HG03442 (cell line): ENCODE measurements around the gene RAD51B.

Source experiments
- ATAC-seq: cut with Tn5 transposase; IDR thresholded peaks from one replicate; pipeline ENCODE4 v1.9.1; 2021; ENCODE audit warnings: mild to moderate bottlenecking, moderate library complexity; ENCODE audit not compliant: unreplicated experiment

RAD51B gene

DNA sequence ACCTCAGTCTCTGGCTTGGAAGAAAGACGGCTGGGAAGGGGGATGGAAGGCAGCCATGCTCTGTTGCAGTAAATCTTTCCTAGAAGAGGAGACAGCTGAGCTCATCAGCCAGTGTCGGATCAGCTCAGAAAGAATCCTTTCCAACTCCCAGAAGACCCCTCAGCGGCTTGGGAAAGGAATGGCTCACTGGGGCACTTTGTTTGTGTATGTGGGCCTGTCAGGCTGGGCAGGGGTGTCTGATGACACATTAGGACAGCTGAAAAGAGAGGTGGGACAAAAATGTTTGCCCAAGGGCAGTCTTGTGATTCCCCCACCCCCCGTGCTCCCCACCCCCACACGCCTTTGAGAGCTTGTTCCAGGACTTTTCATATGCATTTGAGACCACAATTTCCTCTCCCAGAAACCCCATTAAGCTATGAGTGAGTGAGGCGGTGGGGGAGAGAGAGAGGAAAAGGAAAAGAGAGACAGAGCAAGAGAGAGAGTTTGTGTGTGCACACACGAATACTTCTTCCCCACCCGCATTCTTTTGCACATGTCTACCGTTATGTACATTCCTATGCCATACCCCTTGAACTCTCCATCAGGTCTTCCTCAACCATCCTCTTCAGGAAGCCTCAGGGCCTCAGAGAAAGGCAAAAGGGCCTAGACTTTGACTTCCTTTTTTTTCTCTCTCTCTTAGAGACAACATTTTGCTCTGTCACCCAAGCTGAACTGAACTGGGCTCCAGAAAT, 774.4 kb downstream of the RAD51B start:
- ATAC-seq, result no peak

DNA sequence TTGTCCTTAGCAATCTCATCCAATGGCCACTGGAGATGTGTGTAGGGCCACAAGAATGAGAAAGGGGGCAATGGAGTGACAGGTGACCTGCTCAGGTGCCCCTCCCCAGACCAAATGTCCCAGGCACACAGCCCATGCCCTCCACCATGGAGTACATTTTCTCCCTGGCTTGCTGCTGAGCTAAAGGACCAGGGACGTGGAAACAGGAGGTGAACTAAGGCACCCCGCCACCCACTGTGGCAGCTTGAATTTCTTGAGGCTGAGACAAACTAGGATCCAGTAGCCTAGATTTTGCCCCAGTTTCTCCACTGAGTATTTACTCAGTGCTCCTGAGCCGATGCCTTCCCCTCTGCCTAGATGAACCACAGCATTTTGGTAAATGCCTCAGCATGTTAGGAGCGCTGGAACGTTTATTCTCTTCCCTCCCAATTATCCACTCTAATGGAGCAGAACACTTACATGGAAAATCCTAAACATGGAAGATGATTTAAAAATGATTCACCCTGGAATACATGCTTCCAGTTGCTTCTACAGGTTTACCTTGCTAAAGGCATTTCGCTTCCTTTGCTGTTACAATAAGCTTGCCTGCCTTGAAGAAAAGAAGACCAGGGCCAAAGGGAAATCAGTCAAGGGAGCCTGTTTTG, 775.3 kb downstream of the RAD51B start:
- no peak for ATAC-seq

DNA sequence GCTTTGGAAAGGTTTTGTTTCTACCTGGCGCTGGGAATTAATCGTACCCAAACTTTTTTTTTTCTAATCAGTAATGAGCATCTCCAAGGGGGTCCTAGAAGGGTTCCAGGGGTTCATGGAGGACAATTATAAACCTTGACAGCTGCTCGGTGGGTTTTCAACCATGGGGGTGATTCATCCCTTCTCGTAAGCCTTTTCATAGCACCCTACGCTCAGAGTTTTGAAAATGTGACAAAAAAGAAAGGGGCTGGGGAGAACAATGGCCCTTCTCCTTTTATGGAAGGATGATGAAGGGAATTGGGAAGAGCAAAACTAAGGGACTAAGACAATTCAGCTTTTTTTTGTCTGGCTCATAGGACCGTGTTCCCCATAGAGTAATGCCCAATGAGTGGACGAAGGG, 776.6 kb downstream of the RAD51B start:
- no peak for ATAC-seq

DNA sequence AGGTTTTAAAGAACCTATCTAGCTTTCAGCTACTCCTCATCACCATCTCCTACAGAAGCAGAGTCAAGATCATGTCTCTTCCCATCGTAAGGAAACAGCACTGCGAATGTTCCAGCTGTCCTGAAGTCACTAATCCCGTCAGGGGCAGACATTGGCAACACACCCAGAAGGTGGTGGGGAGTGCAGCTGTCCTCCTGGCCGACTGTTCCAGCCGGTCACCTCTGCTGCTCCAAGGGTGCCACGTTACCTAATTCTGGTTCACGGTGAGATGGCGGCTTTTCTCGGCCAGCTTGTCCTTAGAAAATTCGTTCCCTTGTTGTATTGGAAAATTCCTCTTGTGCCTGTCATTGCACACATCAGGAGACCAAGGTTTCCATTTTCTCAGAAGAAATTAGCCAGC, 777.1 kb downstream of the RAD51B start:
- ATAC-seq, result no peak

DNA sequence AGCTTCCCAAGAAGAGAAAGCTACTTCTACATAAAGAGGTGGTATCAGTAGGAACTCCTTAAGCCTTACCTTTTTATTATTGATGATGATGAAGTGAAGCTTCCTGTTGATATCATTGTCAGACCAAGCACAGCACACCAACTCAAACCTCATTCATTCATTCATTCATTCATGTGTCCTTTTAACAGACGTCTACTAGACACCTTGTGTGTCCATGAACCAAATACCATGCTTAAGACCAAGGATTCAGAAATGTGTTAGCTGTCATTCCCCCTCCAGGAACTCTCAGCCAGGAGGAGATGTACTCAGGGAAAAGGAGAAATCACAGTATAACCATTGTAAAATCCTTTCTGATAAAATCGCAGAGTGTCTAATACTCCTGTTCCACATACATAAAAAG, 778.5 kb downstream of the RAD51B start:
- no peak for ATAC-seq

DNA sequence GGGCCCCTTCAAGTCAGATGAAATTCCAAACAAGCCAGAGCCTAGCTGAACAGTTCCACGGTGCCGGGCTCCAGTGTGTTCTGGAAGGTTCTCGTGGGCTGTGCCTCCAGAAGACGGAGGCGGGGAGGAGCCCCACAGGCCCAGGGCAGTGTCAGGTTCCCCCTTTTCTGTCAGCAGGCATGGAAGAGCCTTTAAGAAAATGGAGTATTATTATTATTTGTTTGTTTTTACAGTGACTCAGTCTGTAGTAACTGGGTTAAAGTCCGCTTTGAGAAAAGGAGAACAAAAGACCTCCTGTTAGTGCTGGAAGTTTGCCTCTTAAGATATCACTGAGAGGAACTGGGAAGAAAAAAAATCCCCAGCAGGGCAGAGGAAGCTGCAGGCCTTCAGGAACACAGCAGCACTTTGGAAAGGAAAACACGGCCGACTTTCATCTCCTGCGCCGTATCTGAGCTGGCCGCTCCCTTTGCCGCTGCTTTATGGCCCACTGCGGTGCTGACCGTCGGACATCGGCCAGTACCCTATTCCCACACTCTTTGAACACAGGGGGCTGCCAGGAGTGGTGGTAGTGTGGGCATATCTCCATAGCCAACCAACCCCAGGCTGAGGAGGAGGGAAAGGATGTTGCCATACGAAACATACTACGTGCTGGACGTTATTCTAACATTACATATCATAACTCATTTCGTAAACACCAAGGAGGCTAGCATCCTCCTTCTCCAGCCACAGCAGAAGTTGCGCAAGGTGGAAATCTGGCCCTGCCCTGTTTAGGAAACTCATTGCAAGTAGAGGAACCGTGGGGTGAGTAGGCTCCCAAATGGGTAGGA, 779.3 kb downstream of the RAD51B start:
- no peak for ATAC-seq

DNA sequence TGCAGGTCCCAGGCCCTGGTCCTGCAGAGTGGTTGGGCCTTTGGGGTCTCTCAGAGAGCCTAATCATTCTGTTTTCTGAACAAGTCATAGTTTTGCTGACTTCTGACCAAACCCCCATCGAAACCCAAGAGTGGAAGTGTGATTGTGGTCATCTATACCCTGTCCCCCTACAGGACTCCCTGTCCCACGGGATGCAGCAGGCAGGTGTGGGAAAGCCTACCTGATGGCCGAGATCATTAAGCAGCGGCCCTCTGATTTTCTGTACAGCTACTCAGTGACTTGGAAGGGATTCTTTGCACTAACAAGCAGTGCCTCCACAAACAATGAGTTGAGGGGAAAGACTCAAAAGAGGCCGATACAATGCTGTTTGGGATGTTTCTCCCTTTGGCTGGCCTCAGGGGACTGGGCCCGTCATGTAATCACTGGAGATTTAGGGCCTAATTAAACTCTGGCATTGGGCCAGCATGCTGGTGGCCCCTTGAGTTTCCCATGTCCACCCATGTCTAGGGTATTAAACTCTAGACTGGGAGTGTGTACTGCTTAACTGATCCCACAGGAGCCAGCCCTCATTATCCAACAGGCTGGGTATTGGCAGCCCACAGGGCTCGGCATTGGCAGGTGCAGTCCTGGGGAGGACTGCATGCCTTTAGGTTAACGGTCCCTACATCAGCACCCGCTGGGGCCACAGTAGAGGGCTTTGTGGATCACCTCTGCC, 780.5 kb downstream of the RAD51B start:
- ATAC-seq, result no peak

DNA sequence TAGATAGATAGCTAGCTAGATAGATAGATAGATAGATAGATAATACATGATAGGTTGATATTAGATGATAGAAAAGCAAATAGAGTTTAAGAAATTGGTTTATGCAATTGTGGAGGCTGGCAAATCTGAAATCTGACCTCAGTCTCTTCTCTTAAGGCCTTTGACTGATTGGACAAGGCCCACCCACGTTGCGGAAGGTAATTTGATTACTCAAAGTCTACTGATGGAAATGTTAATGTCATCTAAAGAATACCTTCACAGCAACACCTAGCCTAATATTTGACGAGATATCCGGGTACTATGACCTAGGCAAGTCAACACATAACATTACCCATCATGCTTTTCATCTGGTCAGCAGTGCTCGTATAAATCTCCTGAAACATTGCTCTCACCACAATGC, 782.9 kb downstream of the RAD51B start:
- ATAC-seq, result no peak

DNA sequence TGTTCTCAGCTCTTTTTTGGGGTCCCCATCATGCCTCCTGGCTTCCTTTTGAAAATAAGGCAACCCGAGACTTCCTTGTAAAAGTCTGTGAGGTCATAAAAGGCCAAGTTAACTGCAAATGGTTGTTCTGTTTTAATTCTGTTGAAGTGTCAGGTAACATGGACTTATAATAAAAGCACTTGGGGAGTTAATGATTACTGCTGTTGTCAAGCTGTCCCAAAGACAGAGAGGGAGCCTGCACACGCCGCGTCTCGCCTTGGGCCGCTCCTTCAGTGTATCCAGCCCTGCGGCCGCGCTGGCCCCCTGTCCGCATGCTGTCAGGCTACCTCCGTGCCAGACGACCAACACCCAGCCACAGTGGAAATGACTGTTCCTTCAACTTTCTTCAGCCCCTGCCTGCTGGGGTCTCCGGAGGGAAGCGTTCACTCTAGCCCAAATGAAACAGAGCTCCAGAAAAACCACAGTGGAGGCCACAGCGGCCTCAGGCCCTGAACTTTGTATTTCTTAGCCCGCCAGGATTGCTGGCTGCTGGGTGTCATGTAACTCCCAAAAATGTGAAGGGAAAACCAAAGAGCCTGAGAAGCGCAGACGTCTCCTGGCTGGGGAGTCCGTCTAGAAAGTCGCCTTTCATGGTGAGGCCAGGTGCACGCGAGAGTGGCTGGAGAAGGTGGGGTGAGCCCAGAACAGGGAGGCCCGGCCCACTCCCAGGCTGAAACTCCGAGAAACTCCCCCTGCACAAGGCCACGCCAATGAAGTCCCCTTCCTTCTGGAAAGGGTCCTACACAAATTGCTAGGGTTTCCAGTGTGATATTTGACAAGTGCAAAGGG, 784.2 kb downstream of the RAD51B start:
- no peak for ATAC-seq

DNA sequence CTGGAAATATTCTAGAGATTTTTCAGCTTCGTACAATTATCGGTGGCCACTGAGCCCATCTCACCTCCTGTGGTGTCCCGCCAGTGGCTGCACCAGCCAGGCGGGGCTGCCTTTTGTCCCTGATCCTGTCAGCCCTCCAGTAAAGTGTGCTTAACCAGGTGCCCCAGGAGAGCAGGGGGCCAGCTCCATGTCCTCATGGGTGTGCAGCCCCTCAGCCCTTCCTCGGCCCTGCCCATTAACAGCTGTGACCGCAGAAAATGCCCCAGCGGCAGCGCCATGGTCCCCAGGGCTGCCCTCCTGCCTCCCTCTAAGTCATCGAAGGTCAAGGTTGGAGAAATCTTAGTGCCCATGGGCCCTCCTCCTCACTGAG, 784.8 kb downstream of the RAD51B start:
- no peak for ATAC-seq

DNA sequence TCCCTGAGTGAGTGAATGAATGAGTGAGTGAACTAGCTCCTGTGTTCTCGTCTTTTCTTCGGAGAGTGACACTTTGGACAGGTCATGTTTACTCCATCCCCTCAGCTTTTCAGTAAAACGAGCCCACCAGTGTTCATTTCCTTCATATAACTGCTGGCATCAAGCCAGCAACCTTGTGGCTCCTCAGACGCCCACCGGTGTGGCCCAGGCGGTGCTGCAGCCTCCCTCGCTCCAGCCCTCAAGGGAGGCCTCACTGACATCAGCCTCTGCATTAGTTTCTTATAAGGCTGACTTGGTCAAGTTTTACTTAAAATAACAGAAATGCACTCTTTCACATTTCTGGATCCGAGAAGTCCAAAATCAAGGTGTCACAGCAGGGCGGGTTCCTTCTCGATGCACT, 785.2 kb downstream of the RAD51B start:
- ATAC-seq, result no peak

DNA sequence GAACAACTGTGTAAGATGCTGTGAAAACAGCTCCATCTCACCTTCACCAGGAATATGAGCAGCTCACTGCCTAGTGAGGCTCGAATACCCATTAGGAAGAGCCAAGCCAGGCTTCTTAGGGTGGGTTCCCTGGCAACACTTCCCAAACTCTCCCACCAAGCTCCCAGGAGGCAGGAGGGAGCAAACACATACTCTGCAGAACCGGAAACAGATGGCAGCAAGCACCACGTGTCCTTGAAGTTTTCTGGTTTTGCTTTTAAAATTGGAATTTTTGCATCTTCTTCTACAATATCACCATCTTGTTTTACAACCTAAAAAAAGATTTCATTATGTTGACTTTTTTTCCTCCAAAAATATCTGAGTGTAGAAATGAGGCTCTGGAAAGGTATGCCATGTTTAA, 786.6 kb downstream of the RAD51B start:
- ATAC-seq, result no peak

DNA sequence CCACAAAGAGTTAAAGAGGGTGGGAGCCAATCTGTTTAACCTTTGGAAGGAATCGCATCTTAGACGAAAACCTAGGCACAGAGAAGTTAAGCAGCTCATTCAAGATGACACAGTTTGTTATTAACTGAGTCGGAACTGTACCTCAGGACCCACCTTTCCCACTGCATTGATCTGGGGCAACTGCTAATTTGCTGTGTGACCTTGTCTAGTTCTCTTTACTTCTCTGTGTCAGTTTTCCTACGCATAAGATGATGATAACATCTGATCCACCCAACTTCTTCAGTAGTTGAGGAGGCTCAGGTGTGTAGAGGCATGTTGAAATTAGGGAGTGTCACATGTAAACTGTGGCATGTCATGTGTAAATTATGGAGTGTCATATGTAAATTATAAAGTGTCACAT, 787.1 kb downstream of the RAD51B start:
- ATAC-seq, result no peak

DNA sequence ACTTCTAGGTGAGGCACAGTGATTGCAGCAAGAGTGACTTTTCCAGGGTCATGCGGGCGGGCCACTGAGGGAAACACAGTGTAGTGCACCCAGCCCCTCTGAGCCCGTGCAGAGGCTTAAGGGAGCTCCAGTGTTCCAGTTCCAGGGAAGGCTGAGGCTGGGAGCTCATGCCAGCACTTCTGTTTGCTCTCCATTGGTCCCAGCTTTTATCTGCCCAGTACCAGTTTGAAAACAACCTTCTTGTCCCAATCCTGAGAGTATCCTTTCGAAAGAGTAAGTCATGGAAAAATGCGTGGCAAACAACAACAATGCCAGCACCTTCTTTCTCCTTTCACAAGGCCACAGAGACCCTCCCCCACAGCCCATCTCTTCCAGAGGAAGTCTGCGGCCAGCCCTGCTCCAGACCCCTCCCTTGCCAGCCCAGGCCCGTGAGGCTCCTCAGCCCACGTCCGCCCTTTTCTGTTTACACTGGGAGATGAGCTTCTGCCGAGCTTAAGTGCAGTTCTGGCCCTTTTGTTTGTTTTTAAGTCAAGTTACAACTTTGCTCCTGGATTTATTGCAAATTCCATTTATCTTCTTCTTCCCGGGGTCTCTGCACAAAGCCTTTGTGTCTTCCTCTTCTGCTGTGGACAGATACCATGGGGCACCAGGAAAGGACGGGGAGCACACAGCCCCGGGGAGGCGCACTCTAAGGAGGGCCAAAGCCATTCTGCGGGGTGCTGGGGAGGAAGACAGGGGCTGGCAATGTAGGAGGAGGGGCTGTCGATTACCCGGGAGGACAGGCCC, 787.7 kb downstream of the RAD51B start:
- ATAC-seq, result no peak

DNA sequence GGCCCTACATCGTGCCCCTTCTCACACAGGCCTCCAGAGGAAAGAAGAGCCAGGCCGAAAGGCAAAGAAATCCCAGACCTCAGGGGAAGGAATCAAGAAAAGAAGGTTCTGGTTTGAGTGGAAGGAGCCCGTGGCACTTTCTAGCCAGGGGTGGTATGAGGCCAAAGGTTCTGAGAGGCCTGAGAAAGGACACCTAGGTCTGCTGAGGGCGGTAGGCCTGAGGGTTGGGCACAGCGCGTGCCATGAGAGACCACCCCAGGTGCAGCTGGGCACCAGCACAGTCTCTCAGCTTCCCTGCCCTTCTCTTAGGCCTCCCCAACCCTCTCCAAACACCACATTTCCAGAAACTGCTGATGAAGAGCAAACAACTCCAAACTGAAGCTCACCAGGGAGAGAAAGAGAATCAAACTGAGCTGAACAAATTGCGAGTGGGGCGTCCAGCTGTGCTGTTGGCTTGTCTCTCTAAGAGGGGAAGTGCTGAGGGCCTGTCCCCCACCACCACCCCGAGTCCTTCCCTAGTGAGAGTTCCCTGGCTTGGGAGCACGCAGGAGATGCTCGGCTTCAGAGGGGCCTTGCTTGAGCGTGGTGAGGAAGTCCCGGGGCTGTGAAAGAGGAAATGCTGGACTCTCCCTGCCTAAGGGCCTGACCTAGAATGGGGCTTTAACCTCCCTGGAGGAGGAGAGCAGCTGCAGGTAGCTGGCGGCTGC, 788.4 kb downstream of the RAD51B start:
- no peak for ATAC-seq

DNA sequence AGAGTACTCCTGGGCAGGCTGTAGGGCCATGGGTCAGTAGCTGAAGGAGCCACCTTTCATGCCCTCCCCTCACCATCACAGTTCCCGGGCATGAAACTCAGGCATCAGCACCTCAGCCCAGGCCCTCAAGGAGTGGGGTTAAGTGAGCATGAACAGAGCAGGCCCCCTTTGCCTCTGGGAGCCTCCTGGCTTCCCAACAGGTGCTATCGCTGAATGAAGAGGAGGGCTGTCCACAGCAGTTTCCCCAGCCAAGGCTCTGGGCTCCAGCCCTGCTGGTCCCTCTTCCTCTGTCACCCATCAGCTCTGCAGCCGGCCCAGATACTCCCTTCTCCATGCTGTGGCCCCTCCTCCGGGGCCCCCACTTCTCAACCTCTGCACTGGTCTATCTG, 789.0 kb downstream of the RAD51B start:
- ATAC-seq, result no peak

DNA sequence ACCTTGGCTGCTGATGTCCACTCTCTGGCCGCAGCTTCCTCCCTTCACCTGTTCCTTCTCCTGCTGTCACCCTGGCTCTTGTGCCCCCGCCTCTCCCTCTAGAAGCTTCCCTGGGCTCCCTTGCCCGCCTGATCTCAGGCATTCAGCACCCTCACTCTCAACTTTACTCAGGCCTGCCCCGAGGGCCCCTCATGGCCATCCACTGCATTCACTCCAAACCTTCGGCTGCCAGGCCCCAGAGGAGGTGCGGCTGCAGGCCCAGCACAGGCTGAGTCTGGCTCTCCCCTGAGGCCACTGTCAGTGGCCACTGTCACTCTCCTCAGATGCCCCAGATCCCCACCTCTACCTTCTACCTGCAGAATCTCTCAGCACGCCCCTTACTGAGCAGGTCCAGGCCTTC, 789.4 kb downstream of the RAD51B start:
- no peak for ATAC-seq

DNA sequence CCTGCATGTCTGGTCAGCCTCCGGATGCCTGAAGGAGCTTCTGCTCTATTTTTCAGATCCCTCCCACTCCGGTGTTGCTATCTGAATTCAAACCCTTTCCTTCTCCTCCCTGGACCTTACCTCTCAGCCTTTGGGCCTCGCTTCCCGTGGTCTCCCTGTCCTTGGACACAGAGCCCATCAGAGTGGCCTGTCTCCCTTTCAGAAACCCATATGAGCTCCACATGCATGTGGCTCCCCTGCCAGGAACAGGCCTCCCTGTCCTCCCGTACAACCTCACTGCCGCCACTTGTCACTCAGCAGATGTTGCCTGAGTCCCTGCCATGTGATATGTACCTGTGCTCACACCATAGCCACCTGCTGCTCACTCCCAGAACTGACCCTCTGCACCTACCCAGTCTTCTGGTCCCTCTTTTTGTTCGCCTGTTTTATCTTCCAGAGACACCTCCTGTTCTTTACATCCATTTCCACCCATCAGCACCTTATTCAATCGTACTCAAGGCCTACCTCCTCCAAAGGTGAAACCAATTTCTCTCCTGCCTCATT, 790.7 kb downstream of the RAD51B start:
- no peak for ATAC-seq

DNA sequence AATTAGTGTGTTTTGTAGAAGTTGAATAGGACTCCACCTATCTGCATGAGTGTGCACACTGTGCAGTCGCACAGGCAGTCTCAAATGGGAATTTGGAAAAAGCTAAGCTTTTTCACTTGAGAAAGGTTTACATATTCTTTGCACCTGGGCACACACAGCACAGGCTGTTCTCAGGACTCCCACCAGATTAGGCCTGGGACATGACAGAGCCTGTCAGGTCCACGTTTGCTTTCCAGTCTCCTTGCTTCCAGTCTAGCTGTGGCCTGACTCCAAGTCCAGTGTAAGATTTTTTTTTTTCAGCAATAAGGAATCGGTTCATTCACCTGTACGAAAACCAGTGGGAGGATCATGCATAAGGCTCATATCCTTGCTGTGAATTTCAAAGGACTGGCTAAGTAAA, 792.0 kb downstream of the RAD51B start:
- ATAC-seq, result no peak
